GM10248 (cell line): ENCODE measurements around the gene CYP21A2.

Experiments
- CTCF ChIA-PET: fragments of 300-600 bp; sonication (Branson Sonifier 250); formaldehyde crosslinking; extraction: SDS; loops from one replicate; lab custom pipeline; 2021; ENCODE audit warnings: antibody characterized with exemption; lab: Yijun Ruan, JAX
- POLR2A ChIA-PET: fragments of 350-650 bp; sonication (Branson Sonifier 250); formaldehyde crosslinking; extraction: SDS; loops from one replicate; lab custom pipeline; 2020; ENCODE audit warnings: antibody characterized with exemption; lab: Yijun Ruan, JAX
- DNase-seq: peaks from one replicate; pipeline ENCODE4 v3.0.0; 2012; ENCODE audit errors: extremely low spot score
- CTCF ChIP-seq: IDR thresholded peaks from 2 replicates; pipeline ENCODE4 v1.5.1; 2012; ENCODE audit warnings: mild to moderate bottlenecking, low read depth; ENCODE audit errors: extremely low read depth, missing control alignments, control extremely low read depth

The CYP21A2 gene

GRCh38 chr6:32073101-32073500 is 34.9 kb downstream of the CYP21A2 start:
- no peak for DNase-seq
- POLR2A ChIA-PET = no interaction called here
- TF ChIP-seq CTCF = no peak
- CTCF ChIA-PET = no interaction called here

- DNase-seq = no peak
- TF ChIP-seq CTCF = no peak
- ChIA-PET CTCF (no interaction called here), POLR2A (no interaction called here)
Observed at GRCh38 chr6:32073613-32074012, 35.4 kb downstream of the CYP21A2 start.

DNA sequence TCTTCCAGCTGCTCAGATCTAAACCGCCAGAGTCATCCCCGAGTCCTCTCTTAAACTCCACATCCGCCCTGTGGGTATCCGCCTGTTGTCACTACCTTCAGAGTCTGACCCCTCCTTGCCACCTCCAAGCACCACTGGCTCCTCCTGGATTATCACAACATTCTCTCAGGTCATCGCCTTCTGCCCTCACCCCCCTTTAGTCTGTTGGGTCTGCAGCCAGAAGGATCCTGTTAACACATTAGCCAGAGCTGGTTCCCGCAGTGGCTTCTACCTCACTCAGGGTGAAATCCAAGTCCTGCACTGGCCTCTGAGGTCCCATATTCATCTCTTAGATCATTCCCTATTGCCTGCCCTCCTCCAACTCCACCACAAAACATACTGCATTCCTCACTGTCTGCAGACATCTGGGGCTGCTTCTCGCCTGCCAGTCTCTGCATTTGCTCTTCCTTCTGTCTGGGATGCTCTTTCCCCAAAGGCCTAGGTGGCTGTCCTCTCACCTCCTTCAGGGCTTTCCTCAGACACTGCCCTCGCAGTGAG is 36.8 kb downstream of the CYP21A2 start:
- POLR2A ChIA-PET = no interaction called here
- CTCF ChIA-PET = interaction anchor here (2.6 kb wide), 1 partner anchor 27 kb away, joined by 10 read pairs; no protein-coding TSS in a partner anchor
- no peak for DNase-seq
- no peak for TF ChIP-seq CTCF

- ChIA-PET CTCF (interaction anchor here (1.9 to 2.6 kb wide), 2 partner anchors 28 to 169 kb away, joined by 4 to 10 read pairs; no protein-coding TSS in a partner anchor), POLR2A (no interaction called here)
- TF ChIP-seq CTCF = no peak
- DNase-seq = no peak
Observed at GRCh38 chr6:32075781-32076180, 37.6 kb downstream of the CYP21A2 start.

DNA sequence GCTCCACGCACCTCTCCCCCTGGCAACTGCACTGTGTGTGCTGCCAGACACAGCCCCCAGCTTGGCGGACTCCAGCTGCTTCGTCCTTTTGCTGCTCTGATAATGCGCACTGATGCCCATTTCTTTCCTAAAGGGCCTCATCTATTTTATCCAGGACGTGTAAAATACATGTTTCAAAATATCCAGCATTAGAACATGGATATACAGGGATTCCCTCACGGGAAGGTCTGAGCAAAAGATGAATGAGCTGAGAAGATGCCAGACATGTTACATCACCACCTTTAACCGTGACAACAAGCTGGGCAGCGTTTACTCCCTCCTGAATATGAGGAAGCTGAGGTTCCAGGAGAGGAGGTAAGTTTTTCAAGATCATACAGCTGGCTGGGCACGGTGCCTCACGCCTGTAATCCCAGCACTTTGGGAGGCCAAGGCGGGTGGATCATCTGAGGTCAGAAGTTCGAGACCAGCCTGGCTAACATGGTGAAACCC is 38.1 kb downstream of the CYP21A2 start:
- ChIA-PET POLR2A (no interaction called here), CTCF (interaction anchor here (1.7 to 2.6 kb wide), 3 partner anchors 27 to 169 kb away, joined by 4 to 10 read pairs (median 4); no protein-coding TSS in a partner anchor)
- TF ChIP-seq CTCF = no peak
- DNase-seq = no peak

GRCh38 chr6:32079566-32080290 is 41.5 kb downstream of the CYP21A2 start:
- TF ChIP-seq CTCF = no peak
- POLR2A ChIA-PET = no interaction called here
- CTCF ChIA-PET = interaction anchor here (1.3 kb wide), 1 partner anchor 9 kb away, joined by 3 read pairs; no protein-coding TSS in a partner anchor
- DNase-seq = no peak
